Measurements from ENCODE around the gene ATXN1.
"Not testable (repeated sequence)": the region's sequence is repeated elsewhere in the genome, so short reads cannot be mapped to it uniquely, and the experiment has no call there.

Gene ATXN1

GRCh38 chr6:16291739-16292138 lies 469.5 kb downstream of the ATXN1 start:
- DNase-seq = no peak

- no peak for DNase-seq
Observed at GRCh38 chr6:16288163-16288562, 473.1 kb downstream of the ATXN1 start.

GRCh38 chr6:16286151-16286522 lies 475.1 kb downstream of the ATXN1 start:
- no peak for DNase-seq

GRCh38 chr6:16285467-16286150 lies 475.7 kb downstream of the ATXN1 start:
- no peak for DNase-seq

GRCh38 chr6:16284472-16284871 lies 476.8 kb downstream of the ATXN1 start:
- DNase-seq = no peak

- no peak for DNase-seq
Observed at GRCh38 chr6:16282370-16282769, 478.9 kb downstream of the ATXN1 start.

GRCh38 chr6:16279243-16279642 lies 482.0 kb downstream of the ATXN1 start:
- DNase-seq = no peak

GRCh38 chr6:16278750-16279149 lies 482.5 kb downstream of the ATXN1 start:
- no peak for DNase-seq

GRCh38 chr6:16278048-16278724 lies 483.1 kb downstream of the ATXN1 start:
- no peak for DNase-seq

GRCh38 chr6:16277101-16277981 lies 483.9 kb downstream of the ATXN1 start:
- DNase-seq = no peak

GRCh38 chr6:16274885-16275589 lies 486.2 kb downstream of the ATXN1 start:
- no peak for DNase-seq

- DNase-seq = no peak
Observed at GRCh38 chr6:16274483-16274882, 486.8 kb downstream of the ATXN1 start.

GRCh38 chr6:16273256-16273655 lies 488.0 kb downstream of the ATXN1 start:
- DNase-seq = no peak

GRCh38 chr6:16272201-16272600 lies 489.1 kb downstream of the ATXN1 start:
- no peak for DNase-seq

GRCh38 chr6:16271428-16271827 lies 489.8 kb downstream of the ATXN1 start:
- no peak for DNase-seq

GRCh38 chr6:16270178-16270794 lies 491.0 kb downstream of the ATXN1 start:
- DNase-seq = no peak

GRCh38 chr6:16269442-16270070 lies 491.7 kb downstream of the ATXN1 start:
- DNase-seq = not testable (repeated sequence)

GRCh38 chr6:16267428-16268263 lies 493.6 kb downstream of the ATXN1 start:
- DNase-seq = no peak

GRCh38 chr6:16265351-16266341 lies 495.6 kb downstream of the ATXN1 start:
- DNase-seq = no peak

GRCh38 chr6:16264785-16265184 lies 496.5 kb downstream of the ATXN1 start:
- DNase-seq = no peak
